Mesenteric fat pad (tissue), 1 donor: ENCODE measurements around the gene DERA. TPM values are rescaled to one million over a fixed set of nuclear protein-coding genes. Genes with fewer than 3 reads are reported as not detected.
"Not testable (repeated sequence)": the region's sequence is repeated elsewhere in the genome, so short reads cannot be mapped to it uniquely, and the experiment has no call there.

Experiments used
- DNase-seq: peaks from one replicate; pipeline ENCODE4 v3.0.0-alpha.2; 2020; ENCODE audit warnings: low spot score
- total RNA-seq: library from RNA; stranded (reverse); fragmentation: NEBNext Ultra II Directional; extraction: Animal tissue kit (Norgen Biotek cat#: 25700); gene quantifications from one replicate; pipeline ENCODE4 v1.2.1, GENCODE V29; 2021
- donor health status: DM: yes; HTN: yes; CAD: no.

Gene DERA
- total RNA-seq, 1 donor from 2014 or later = 34.2 TPM

DNA sequence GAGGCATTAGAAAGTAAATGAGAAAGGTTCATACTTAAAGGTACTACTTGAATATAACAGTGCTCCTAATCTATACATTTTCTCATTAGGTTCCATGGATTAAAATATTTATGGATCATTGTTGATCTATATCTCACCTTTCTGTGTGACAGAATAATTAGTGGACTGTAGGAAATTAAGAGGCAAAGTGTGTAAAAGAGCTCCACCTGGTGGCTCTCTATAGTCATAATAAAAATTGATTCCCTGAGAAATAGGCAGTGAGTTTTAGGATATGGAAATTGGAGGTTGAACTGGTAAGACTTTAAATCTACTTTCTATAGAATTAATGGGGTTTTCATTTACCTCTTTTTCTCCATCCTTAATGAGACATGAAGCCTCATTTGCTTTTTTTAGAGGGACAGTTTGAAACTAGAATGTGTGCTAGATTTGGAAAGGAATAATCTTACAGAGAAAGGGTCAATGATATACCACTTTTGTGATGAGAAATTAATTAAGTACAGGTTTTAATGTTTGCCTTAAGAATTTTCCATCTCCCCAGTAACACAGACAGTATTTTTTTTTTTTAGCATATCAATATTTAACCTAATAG, 11.8 kb upstream of the DERA start:
- DNase-seq = no peak

DNA sequence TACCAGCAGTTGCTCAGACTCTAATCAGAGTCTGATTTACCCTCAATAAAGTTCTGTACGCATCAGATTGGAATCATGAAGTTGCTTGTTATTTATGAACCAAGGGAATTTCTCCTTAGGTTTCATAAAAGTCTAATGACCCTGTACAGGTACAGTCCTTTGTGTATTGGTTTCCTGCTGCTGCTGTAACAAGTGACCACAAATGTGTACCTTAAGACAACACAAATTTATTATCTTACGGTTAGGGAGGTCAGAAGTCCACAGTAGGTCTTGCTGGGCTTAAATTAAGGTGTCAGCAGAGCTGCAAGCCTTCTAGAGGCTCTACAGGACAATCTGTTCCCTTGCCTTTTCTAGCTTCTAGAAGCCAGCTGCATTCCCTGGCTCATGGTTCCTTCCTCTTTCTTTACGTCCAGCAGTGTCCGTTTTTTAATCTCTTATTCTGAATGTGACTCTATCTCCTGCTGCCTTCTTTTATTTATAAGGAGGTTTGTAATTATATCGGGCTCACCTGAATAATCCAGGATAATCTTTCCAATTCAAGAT, 6.7 kb upstream of the DERA start:
- DNase-seq = no peak

DNA sequence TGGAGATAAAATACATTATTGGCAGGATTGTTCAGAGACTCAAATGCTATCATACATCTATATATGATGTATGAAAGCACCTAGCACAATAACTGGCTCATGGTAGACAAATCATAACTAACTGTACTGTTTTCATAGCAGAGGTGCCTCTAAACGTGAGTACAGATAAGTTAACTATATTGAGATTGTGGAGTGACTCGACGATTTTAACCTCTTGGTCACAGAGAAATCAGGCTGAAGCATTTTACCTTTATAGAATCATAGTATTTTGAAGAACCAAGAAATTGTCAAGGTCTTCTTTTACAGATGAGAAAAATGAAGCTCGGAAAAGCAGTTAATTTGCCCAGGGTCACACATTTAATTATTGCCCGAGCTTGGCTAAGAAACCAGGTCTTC, 666 bp upstream of the DERA start:
- no peak for DNase-seq

DNA sequence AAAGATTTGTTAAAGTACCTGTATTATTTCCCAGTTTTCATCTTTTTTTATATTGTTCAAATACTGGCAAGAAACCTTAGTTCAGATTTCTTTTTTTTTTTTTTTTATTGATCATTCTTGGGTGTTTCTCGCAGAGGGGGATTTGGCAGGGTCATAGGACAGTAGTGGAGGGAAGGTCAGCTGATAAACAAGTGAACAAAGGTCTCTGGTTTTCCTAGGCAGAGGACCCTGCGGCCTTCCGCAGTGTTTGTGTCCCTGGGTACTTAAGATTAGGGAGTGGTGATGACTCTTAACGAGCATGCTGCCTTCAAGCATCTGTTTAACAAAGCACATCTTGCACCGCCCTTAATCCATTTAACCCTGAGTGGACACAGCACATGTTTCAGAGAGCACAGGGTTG, 799 bp downstream of the DERA start:
- not testable (repeated sequence) for DNase-seq

DNA sequence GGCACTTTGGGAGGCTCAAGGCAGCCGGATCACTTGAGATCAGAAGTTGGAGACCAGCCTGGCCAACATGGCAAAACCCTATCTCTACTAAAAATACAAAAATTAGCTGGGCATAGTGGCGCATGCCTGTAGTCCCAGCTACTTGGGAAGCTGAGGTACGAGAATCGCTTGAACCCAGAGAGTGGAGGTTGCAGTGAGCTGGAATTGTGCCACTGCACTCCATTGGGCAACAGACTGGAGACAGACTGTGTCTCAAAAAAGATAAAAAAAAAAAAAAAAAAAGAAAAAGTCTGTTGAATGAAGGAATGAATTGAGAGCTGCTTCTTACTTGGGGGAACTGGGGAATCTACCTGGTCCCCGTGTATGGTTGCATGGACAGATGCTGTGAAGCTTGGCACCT, 3.0 kb downstream of the DERA start:
- DNase-seq = not testable (repeated sequence)

DNA sequence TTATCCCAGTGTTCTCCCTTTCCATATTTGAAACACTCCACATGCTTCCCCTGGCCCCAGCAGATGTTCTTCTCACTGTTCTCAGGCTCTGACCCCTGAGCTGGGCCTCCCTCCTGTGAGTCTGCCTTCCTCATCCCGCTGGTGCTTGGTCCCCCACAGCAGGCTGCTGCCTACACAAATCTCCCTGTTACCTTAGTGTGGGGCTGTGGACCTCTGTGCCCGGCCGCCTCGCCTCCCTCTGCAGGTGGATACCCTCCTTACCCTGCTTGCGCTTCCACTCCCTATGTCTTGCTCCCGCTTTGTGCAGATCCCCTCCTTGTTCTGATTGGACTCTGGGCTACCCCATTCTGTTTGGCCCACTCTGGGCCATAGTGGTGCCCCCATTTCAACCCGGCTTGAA, 6.9 kb downstream of the DERA start:
- DNase-seq = no peak

GRCh38 chr12:15919418-15919817, 8.3 kb downstream of the DERA start:
- no peak for DNase-seq

- DNase-seq = no peak
Measured at GRCh38 chr12:15924956-15925355, 13.8 kb downstream of the DERA start.

DNA sequence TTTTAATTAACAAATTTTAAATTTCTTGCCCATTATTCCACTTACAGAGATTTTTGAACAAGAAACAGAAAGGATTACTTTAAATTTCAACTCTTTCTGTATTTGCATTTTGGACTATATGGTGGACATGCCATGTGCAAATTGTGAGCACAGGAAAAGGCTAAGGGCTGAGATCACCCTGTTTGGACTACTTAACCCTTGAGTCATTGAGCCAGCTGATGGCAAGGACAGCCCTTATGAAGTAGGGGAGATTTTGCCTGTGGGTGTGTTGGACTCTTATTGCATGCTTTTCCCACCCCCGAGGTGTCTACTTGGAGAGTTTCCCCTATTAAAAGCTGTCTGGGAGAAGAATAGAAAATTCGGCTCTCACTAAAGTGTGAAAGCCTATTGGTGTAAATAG, 17.2 kb downstream of the DERA start:
- no peak for DNase-seq

GRCh38 chr12:15928870-15929571, 17.9 kb downstream of the DERA start:
- DNase-seq = no peak

- no peak for DNase-seq
Measured at GRCh38 chr12:15931590-15932053, 20.5 kb downstream of the DERA start.

- DNase-seq = no peak
Measured at GRCh38 chr12:15932327-15932726, 21.2 kb downstream of the DERA start.

GRCh38 chr12:15932971-15933370, 21.8 kb downstream of the DERA start:
- no peak for DNase-seq

DNA sequence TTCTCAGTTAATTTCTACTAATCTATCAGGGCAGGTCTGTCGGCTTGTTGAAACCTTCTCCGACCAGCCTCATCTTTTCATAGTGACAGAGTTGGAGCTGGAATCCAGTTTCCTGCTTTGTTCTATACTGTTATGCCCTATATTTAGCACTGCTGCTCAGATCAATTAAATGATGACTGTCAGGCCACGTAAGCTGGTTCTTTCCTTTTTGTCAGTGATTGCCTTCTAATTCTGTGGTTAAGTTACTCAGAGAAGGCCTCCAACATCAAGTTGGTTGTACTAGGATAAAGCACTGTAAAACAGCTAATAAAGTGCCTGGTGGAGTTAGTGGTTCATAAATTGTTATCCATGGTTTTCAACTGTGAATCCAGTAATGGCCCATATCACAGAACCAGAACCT, 22.6 kb downstream of the DERA start:
- no peak for DNase-seq

GRCh38 chr12:15936751-15937150, 25.6 kb downstream of the DERA start:
- no peak for DNase-seq

DNA sequence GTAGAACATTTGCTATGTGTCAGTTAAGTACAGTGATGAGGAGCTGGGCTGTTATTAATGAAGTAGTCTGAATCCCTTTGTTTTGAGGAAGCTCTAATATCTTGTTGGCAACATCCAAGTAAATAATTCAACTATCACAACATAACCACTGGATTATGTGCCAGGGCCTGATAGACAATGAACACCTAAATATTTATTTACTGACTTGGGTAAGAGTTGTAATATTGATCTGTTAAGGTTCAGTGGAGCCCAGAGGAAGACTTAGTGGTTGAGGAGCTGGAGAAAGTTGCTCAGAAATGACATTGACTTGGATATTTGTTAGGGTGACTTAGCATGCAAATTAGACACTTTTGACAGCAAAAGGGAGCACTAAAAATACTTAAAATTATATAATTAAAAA, 26.8 kb downstream of the DERA start:
- DNase-seq = no peak

- no peak for DNase-seq
Measured at GRCh38 chr12:15939111-15939510, 28.0 kb downstream of the DERA start.

DNA sequence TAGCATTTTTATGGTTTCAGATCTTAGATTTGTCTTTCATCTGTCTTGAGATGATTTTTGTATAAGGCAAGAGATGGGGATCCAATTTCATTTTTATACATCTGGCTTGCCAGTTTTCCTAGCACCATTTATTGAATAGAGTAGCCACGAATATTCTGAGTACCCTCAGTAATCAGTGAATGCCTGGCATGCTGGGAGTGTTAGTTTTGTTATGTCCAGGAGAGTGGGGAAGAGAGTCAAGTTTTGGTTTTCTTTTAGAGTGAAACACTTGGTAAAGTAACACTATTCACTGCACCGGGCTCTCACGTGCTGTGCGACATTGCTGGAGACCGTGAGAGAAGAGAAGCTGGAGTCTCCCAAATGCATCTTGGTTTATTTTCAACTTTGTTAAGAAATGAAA, 31.3 kb downstream of the DERA start:
- DNase-seq = no peak

DNA sequence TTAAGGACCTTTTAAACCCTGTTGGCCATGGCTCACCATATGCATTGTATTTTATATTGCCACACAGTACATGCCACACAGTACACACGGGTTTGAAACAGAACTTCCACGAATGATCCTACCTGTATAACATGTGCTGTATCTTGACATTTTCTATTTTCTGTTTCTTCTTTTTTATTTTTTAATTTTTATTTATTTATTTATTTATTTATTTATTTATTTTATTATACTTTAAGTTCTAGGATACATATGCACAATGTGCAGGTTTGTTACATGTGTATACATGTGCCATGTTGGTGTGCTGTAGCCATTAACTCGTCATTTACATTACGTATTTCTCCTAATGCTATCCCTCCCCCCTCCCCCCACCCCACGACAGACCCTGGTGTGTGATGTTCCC, 32.4 kb downstream of the DERA start:
- DNase-seq = not testable (repeated sequence)

DNA sequence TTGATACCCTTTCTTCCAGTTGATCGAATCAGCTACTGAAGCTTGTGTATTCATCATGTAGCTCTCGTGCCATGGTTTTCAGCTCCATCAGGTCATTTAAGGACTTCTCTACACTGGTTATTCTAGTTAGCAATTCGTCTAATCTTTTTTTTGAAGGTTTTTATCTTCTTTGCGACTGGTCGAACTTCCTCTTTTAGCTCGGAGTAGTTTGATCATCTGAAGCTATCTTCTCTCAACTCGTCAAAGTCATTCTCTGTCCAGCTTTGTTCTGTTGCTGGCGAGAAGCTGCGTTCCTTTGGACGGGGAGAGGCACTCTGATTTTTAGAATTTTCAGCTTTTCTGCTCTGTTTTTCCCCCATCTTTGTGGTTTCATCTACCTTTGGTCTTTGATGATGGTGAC, 37.3 kb downstream of the DERA start:
- DNase-seq = not testable (repeated sequence)

- no peak for DNase-seq
Measured at GRCh38 chr12:15955281-15955680, 44.1 kb downstream of the DERA start.

DNA sequence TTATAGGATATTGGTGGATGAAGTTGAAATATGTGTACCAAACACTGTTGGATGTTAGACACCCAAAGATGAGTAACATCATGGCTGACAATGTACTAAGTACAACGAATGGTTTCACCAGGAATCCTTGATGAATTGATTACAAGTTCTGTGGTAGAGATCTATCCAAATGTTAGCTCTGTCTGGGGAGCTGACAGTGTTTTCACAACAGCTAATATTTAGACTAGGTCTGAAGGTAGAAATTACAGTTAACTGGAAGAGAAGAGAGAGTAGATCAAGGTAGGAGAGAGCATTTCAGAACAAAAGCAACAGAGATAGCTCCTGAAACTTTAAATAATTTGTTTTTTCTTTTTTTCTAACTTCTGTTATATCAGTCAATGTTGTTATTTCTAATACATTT, 44.9 kb downstream of the DERA start:
- DNase-seq = no peak
